ENCODE results near the gene ZNRF2.

ZNRF2 gene

DNA sequence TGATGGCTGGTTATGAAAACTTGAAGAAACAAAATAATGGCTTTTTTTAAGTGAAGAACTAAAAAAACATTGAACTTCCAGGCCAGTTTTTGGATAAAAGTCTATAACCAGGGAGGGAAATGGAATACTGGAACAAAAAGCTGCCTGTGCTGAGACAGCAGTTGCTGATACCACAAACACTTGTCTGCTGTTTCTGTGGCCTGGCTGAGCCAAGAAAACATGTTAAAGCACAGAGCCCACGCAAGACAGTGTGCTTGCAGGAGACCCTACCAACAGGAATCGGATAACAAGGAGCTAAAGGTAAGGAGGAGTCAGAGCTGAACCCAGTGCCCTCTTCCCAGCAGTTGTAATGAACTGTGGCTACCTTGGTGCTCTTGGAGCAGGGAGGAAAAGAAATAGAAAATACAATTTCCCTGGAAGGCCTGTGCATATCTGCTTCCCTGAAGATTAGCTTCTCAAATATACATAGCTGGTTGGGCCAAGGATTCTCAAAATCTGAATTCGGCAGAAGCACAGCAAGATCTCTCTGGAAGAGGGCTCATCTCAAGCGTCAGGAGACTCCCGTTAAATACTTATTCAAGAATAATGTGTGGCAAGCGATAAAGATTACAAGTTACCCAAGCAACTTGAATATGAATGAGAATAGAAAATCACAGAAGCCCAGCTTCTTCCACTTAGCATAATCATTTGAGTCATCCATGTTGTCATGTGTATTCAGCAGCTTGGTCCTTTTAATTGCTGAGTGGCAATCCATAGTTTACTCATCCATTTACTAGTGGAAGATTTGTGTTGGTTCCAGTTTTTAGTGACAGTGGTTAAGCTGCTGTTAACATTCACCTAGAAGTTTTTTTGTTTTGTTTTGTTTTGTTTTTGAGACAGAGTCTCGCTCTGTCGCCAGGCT, 106.6 kb downstream of the ZNRF2 start:
- Histone ChIP-seq H3K4me1 (ENCODE audit: insufficient read depth, low read length) (peaks cover 18% of the 10 kb centered on the region), H3K9ac (ENCODE audit: low read depth, low read length) (no peak overlapping the region), H3K9me3 (ENCODE audit: control insufficient read depth, insufficient read depth, low read length) (no peaks in the 10 kb centered on the region), H3K36me3 (ENCODE audit: insufficient read depth, low read length) (no peaks in the 10 kb centered on the region)

DNA sequence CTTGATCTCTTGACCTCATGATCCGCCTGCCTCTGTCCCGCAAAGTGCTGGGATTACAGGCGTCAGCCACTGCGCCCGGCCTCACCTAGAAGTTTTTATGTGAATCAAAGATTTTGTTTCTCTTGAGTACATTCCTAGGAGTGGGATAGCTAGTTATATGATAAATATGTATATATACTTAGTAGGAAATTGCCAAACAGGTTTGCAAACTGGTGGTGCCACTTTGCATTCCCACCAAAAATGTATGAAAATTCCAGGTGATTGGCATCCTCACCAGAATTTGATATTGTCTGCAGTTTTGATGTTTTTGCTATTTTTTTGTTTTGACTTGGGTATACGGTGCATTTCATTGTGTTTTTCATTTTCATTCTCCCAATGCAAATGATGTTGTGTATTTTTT, 107.4 kb downstream of the ZNRF2 start:
- Histone ChIP-seq H3K9ac (ENCODE audit: low read depth, low read length) (no peak overlapping the region), H3K4me1 (ENCODE audit: insufficient read depth, low read length) (peaks cover 18% of the 10 kb centered on the region), H3K9me3 (ENCODE audit: control insufficient read depth, insufficient read depth, low read length) (no peaks in the 10 kb centered on the region), H3K36me3 (ENCODE audit: insufficient read depth, low read length) (no peaks in the 10 kb centered on the region)

DNA sequence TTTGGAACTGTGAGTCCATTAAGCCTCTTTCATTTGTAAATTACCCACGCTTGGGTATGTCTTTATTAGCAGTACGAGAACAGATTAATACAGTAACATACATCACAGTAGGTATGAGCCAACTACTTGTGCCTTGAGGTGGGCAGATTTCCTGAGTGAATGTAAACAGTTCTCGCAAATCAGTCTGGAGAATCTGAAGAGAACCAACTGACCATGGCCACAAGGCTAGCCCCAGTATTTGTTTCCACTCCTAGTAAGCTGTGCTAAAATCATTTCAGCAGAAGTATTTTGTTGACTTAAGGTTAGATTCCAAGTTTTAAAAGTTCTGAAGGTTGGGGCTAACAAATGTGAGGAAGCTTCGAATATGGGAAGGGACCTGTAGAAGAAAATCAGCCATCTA, 111.3 kb downstream of the ZNRF2 start:
- H3K4me1 ChIP-seq (ENCODE audit: insufficient read depth, low read length) = peaks cover 14% of the 10 kb centered on the region
- H3K36me3 ChIP-seq (ENCODE audit: insufficient read depth, low read length) = no peaks in the 10 kb centered on the region

GRCh38 chr7:30396389-30396788, 112.0 kb downstream of the ZNRF2 start:
- Histone ChIP-seq H3K36me3 (ENCODE audit: insufficient read depth, low read length) (no peaks in the 10 kb centered on the region), H3K4me1 (ENCODE audit: insufficient read depth, low read length) (peaks cover 7% of the 10 kb centered on the region; the same call in 1 of the 2 replicates)

More for the DNA sequence above, 111.3 kb downstream of the ZNRF2 start:
- Histone ChIP-seq H3K9ac (ENCODE audit: low read depth, low read length) (no peak overlapping the region), H3K9me3 (ENCODE audit: control insufficient read depth, insufficient read depth, low read length) (no peaks in the 10 kb centered on the region)

DNA sequence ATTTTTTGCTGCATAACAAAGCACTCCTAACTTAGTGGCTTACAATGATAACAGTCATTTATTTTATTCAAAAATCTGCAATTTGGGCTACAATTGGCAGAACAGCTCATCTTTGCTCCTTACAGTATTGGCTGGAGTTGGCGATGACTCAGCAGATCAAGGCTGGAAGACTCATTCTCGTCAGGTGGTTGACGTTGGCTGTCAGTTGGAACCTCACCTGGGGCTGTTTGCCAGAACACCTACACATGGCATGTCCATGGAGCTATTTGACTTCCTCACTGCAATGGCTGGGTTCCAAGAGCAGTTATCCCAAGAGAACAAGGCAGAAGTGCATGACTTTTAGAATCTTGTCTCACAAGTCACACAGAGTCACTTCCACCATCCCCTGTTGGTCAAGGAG, 119.1 kb downstream of the ZNRF2 start:
- Histone ChIP-seq H3K4me1 (ENCODE audit: insufficient read depth, low read length) (no peaks in the 10 kb centered on the region), H3K36me3 (ENCODE audit: insufficient read depth, low read length) (no peaks in the 10 kb centered on the region), H3K9me3 (ENCODE audit: control insufficient read depth, insufficient read depth, low read length) (no peaks in the 10 kb centered on the region), H3K9ac (ENCODE audit: low read depth, low read length) (no peak overlapping the region)

More at GRCh38 chr7:30396389-30396788, 112.0 kb downstream of the ZNRF2 start:
- Histone ChIP-seq H3K9me3 (ENCODE audit: control insufficient read depth, insufficient read depth, low read length) (no peaks in the 10 kb centered on the region), H3K9ac (ENCODE audit: low read depth, low read length) (no peak overlapping the region)

GRCh38 chr7:30405179-30405578, 120.8 kb downstream of the ZNRF2 start:
- Histone ChIP-seq H3K4me1 (ENCODE audit: insufficient read depth, low read length) (no peaks in the 10 kb centered on the region), H3K9me3 (ENCODE audit: control insufficient read depth, insufficient read depth, low read length) (no peaks in the 10 kb centered on the region), H3K36me3 (ENCODE audit: insufficient read depth, low read length) (no peaks in the 10 kb centered on the region), H3K9ac (ENCODE audit: low read depth, low read length) (no peak overlapping the region)

- Histone ChIP-seq H3K9me3 (ENCODE audit: control insufficient read depth, insufficient read depth, low read length) (no peaks in the 10 kb centered on the region), H3K4me1 (ENCODE audit: insufficient read depth, low read length) (no peaks in the 10 kb centered on the region)
Measured at GRCh38 chr7:30406664-30407425, 122.4 kb downstream of the ZNRF2 start.

GRCh38 chr7:30411173-30411572, 126.8 kb downstream of the ZNRF2 start:
- Histone ChIP-seq H3K9ac (ENCODE audit: low read depth, low read length) (no peak overlapping the region), H3K9me3 (ENCODE audit: control insufficient read depth, insufficient read depth, low read length) (peaks cover 3% of the 10 kb centered on the region; the same call in 1 of the 2 replicates), H3K4me1 (ENCODE audit: insufficient read depth, low read length) (no peaks in the 10 kb centered on the region), H3K36me3 (ENCODE audit: insufficient read depth, low read length) (no peaks in the 10 kb centered on the region; the same call in 1 of the 2 replicates)

More at GRCh38 chr7:30406664-30407425, 122.4 kb downstream of the ZNRF2 start:
- Histone ChIP-seq H3K9ac (ENCODE audit: low read depth, low read length) (no peak overlapping the region), H3K36me3 (ENCODE audit: insufficient read depth, low read length) (no peaks in the 10 kb centered on the region)

DNA sequence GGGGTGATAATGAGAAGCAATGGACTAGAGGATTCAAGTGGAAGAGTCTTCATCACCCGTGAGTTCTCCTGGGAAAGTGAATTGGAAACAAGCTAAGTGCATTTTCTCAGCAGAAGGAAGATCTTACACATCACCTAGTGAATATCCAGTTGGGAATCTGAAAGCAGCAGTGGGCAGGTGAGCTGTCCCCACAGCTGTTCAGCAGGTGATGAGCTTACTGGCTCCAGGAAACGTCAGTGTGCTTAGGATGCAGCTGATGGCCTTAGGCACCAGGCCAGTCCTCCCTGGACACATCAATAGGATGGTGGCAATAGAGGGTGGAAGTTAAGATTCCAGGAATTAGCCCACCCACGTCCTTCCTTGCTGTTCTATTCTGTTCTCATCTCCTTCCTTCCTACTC, 127.5 kb downstream of the ZNRF2 start:
- no peaks in the 10 kb centered on the region for H3K4me1 ChIP-seq (ENCODE audit: insufficient read depth, low read length)
- no peak overlapping the region for H3K9ac ChIP-seq (ENCODE audit: low read depth, low read length)

GRCh38 chr7:30412782-30413504, 128.5 kb downstream of the ZNRF2 start:
- Histone ChIP-seq H3K9me3 (ENCODE audit: control insufficient read depth, insufficient read depth, low read length) (peaks cover 3% of the 10 kb centered on the region; the same call in 1 of the 2 replicates), H3K36me3 (ENCODE audit: insufficient read depth, low read length) (no peaks in the 10 kb centered on the region; the same call in 1 of the 2 replicates), H3K4me1 (ENCODE audit: insufficient read depth, low read length) (no peaks in the 10 kb centered on the region), H3K9ac (ENCODE audit: low read depth, low read length) (no peak overlapping the region)

More for the DNA sequence above, 127.5 kb downstream of the ZNRF2 start:
- no peaks in the 10 kb centered on the region; the same call in 1 of the 2 replicates for H3K36me3 ChIP-seq (ENCODE audit: insufficient read depth, low read length)
- H3K9me3 ChIP-seq (ENCODE audit: control insufficient read depth, insufficient read depth, low read length) = peaks cover 3% of the 10 kb centered on the region; the same call in 1 of the 2 replicates

GRCh38 chr7:30413864-30414263, 129.5 kb downstream of the ZNRF2 start:
- Histone ChIP-seq H3K9ac (ENCODE audit: low read depth, low read length) (no peak overlapping the region), H3K36me3 (ENCODE audit: insufficient read depth, low read length) (no peaks in the 10 kb centered on the region; the same call in 1 of the 2 replicates), H3K9me3 (ENCODE audit: control insufficient read depth, insufficient read depth, low read length) (peaks cover 3% of the 10 kb centered on the region; the same call in 1 of the 2 replicates), H3K4me1 (ENCODE audit: insufficient read depth, low read length) (no peaks in the 10 kb centered on the region)
